Activated T-helper 1 cell treated with anti-CD3 and anti-CD28 coated beads, Interleukin-2, amount 50 U/mL, for 16 hours (primary cell): ENCODE measurements around the gene SEC14L2.
A peak's percentile ranks its signal among the peaks of the same experiment; 100 is the strongest.
"Not testable (repeated sequence)": the region's sequence is repeated elsewhere in the genome, so short reads cannot be mapped to it uniquely, and the experiment has no call there.

Experiments
- DNase-seq, 2 donors: peaks; one replicate each; pipeline ENCODE4 v3.0.0-alpha.2; 2020; ENCODE audit warnings: low read depth in 1 of 2, low spot score in 1 of 2

Gene SEC14L2

GRCh38 chr22:30375312-30375849, 21.4 kb upstream of the SEC14L2 start:
- DNase-seq: no peak

GRCh38 chr22:30380011-30380410, 16.8 kb upstream of the SEC14L2 start:
- DNase-seq: no peak

- no peak for DNase-seq
Observed at GRCh38 chr22:30381264-30381663, 15.6 kb upstream of the SEC14L2 start.

GRCh38 chr22:30382340-30382739, 14.5 kb upstream of the SEC14L2 start:
- no peak for DNase-seq

- DNase-seq: no peak
Observed at GRCh38 chr22:30383061-30383460, 13.8 kb upstream of the SEC14L2 start.

- no peak for DNase-seq
Observed at GRCh38 chr22:30385942-30386341, 10.9 kb upstream of the SEC14L2 start.

- no peak for DNase-seq
Observed at GRCh38 chr22:30386608-30386959, 10.2 kb upstream of the SEC14L2 start.

- peak; percentile 59 to 77 for DNase-seq
Observed at GRCh38 chr22:30386960-30387827, 9.6 kb upstream of the SEC14L2 start, which contains the start of gene RNF215. Gene RNF215 (minus strand): TSS chr22:30387411. CDS start chr22:30387313, 98 bp downstream.

- peak; percentile 44 to 63 for DNase-seq
Observed at GRCh38 chr22:30390974-30391691, 5.7 kb upstream of the SEC14L2 start.

- no peak for DNase-seq
Observed at GRCh38 chr22:30392661-30393321, 4.0 kb upstream of the SEC14L2 start.

GRCh38 chr22:30393322-30393680, 3.5 kb upstream of the SEC14L2 start:
- DNase-seq: no peak

- DNase-seq: no peak
Observed at GRCh38 chr22:30393885-30394284, 2.9 kb upstream of the SEC14L2 start.

GRCh38 chr22:30397656-30398635, 1.1 kb downstream of the SEC14L2 start:
- no peak for DNase-seq

- no peak for DNase-seq
Observed at GRCh38 chr22:30398685-30399680, 2.2 kb downstream of the SEC14L2 start.

GRCh38 chr22:30399718-30400117, 2.9 kb downstream of the SEC14L2 start:
- DNase-seq: no peak

GRCh38 chr22:30400159-30400558, 3.3 kb downstream of the SEC14L2 start:
- DNase-seq: no peak

GRCh38 chr22:30401024-30401423, 4.2 kb downstream of the SEC14L2 start:
- not testable (repeated sequence) for DNase-seq

GRCh38 chr22:30402028-30402765, 5.4 kb downstream of the SEC14L2 start:
- DNase-seq: no peak

- not testable (repeated sequence) for DNase-seq
Observed at GRCh38 chr22:30402766-30403104, 5.9 kb downstream of the SEC14L2 start.
